CD4-positive, alpha-beta T cell treated with Interleukin-2 at 100 ng/mL for 4 hours (primary cell): ENCODE data around the gene OR10R2.

Experiments used
- DNase-seq: peaks from one replicate; pipeline ENCODE4 v3.0.0-alpha.2; 2020; ENCODE audit warnings: low spot score

Gene OR10R2

DNA sequence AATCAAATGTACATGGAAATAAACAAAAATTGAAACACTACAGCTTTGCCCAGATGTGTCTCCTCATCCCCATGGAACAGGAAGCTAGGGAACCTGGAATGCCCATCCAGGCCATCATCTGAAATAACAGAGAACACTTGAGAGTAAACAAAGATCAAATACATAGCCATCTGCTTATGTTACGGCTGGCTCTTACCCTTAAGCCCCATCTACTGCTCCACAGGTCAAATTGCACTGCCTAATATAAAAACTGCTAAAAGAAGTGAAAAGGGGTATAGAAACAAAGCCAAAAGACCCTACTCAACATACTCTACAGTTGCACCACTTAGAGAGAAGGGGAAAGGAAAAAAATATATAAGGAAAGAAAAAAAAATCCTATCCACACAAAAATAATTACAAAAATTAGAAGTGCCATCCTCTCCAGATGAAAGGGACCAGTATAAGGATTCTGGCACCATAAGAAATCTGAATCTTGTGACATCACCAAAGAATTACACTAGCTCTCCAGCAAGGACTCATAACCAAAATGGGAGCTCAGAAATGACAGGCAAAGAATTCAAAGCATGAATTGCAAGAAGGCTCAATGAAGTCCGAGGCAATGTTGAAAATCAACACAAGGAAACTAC lies 55.3 kb downstream of the OR10R2 start:
- peak; percentile 6 for DNase-seq
